Anterior cingulate cortex (tissue), 58 donors: Measurements from ENCODE around the gene DMD.

Experiments used
- DNase-seq, 58 donors: peaks; one replicate each; lab custom pipeline; 2025; lab: John Stamatoyannopoulos, UW

The DMD gene

GRCh38 chrX:31333165-31333831, 1878.1 kb downstream of the DMD start:
- DNase-seq = no peak

GRCh38 chrX:31331928-31332327, 1879.4 kb downstream of the DMD start:
- peak in 1 of 58 donors; percentile 0 for DNase-seq

GRCh38 chrX:31331015-31331414, 1880.3 kb downstream of the DMD start:
- no peak for DNase-seq

GRCh38 chrX:31329298-31329697, 1882.1 kb downstream of the DMD start:
- DNase-seq = no peak

- no peak for DNase-seq
Measured at GRCh38 chrX:31323658-31324057, 1887.7 kb downstream of the DMD start.

- DNase-seq = no peak
Measured at GRCh38 chrX:31320740-31321139, 1890.6 kb downstream of the DMD start.

GRCh38 chrX:31319586-31319985, 1891.8 kb downstream of the DMD start:
- no peak for DNase-seq

GRCh38 chrX:31318866-31319265, 1892.5 kb downstream of the DMD start:
- no peak for DNase-seq

GRCh38 chrX:31316340-31316991, 1894.9 kb downstream of the DMD start:
- DNase-seq = no peak

- DNase-seq = no peak
Measured at GRCh38 chrX:31314921-31315320, 1896.4 kb downstream of the DMD start.

GRCh38 chrX:31307952-31308351, 1903.4 kb downstream of the DMD start:
- no peak for DNase-seq

GRCh38 chrX:31302573-31303075, 1908.7 kb downstream of the DMD start:
- no peak for DNase-seq

- no peak for DNase-seq
Measured at GRCh38 chrX:31301941-31302340, 1909.4 kb downstream of the DMD start.

- no peak for DNase-seq
Measured at GRCh38 chrX:31301203-31301602, 1910.1 kb downstream of the DMD start.

- DNase-seq = no peak
Measured at GRCh38 chrX:31298916-31299315, 1912.4 kb downstream of the DMD start.

- DNase-seq = no peak
Measured at GRCh38 chrX:31297881-31298280, 1913.5 kb downstream of the DMD start.

GRCh38 chrX:31294475-31294874, 1916.9 kb downstream of the DMD start:
- no peak for DNase-seq

- DNase-seq = no peak
Measured at GRCh38 chrX:31293409-31293808, 1917.9 kb downstream of the DMD start.

- DNase-seq = no peak
Measured at GRCh38 chrX:31291131-31291530, 1920.2 kb downstream of the DMD start.

GRCh38 chrX:31287861-31288260, 1923.5 kb downstream of the DMD start:
- DNase-seq = no peak

GRCh38 chrX:31280580-31280979, 1930.8 kb downstream of the DMD start:
- DNase-seq = no peak

- no peak for DNase-seq
Measured at GRCh38 chrX:31279359-31279758, 1932.0 kb downstream of the DMD start.
